Measurements from ENCODE around the gene CAMTA1.

CAMTA1 gene

GRCh38 chr1:7256526-7256925 is 471.3 kb downstream of the CAMTA1 start:
- 0 out of 2 replicates have a peak, but pooled peaks cover 6% of the 10 kb centered on the region for H3K4me1 ChIP-seq (ENCODE audit: control insufficient read depth, insufficient read depth, low read length)
- no peaks in the 10 kb centered on the region for H3K9me3 ChIP-seq (ENCODE audit: control insufficient read depth, insufficient read depth, low read length)
- H3K9ac ChIP-seq (ENCODE audit: low read depth, low read length) = no peak overlapping the region
- H3K27ac ChIP-seq (ENCODE audit: low read depth, low read length) = no peak overlapping the region
- no peaks in the 10 kb centered on the region for H3K36me3 ChIP-seq (ENCODE audit: control insufficient read depth, insufficient read depth, low read length)
- no peak overlapping the region for H3K4me3 ChIP-seq (ENCODE audit: low read depth, low read length)
- no peaks in the 10 kb centered on the region for H3K27me3 ChIP-seq (ENCODE audit: control insufficient read depth, insufficient read depth, low read length)

- Histone ChIP-seq H3K4me3 (ENCODE audit: low read depth, low read length) (no peak overlapping the region), H3K27ac (ENCODE audit: low read depth, low read length) (no peak overlapping the region), H3K4me1 (ENCODE audit: control insufficient read depth, insufficient read depth, low read length) (0 out of 2 replicates have a peak, but pooled peaks cover 6% of the 10 kb centered on the region), H3K9me3 (ENCODE audit: control insufficient read depth, insufficient read depth, low read length) (no peaks in the 10 kb centered on the region), H3K27me3 (ENCODE audit: control insufficient read depth, insufficient read depth, low read length) (no peaks in the 10 kb centered on the region), H3K9ac (ENCODE audit: low read depth, low read length) (no peak overlapping the region), H3K36me3 (ENCODE audit: control insufficient read depth, insufficient read depth, low read length) (no peaks in the 10 kb centered on the region)
Measured at GRCh38 chr1:7257225-7257624, 472.0 kb downstream of the CAMTA1 start.

GRCh38 chr1:7258589-7259135 is 473.4 kb downstream of the CAMTA1 start:
- Histone ChIP-seq H3K27me3 (ENCODE audit: control insufficient read depth, insufficient read depth, low read length) (no peaks in the 10 kb centered on the region), H3K9me3 (ENCODE audit: control insufficient read depth, insufficient read depth, low read length) (no peaks in the 10 kb centered on the region), H3K9ac (ENCODE audit: low read depth, low read length) (no peak overlapping the region), H3K27ac (ENCODE audit: low read depth, low read length) (no peak overlapping the region), H3K4me1 (ENCODE audit: control insufficient read depth, insufficient read depth, low read length) (0 out of 2 replicates have a peak, but pooled peaks cover 6% of the 10 kb centered on the region), H3K36me3 (ENCODE audit: control insufficient read depth, insufficient read depth, low read length) (no peaks in the 10 kb centered on the region), H3K4me3 (ENCODE audit: low read depth, low read length) (no peak overlapping the region)

GRCh38 chr1:7259955-7260354 is 474.7 kb downstream of the CAMTA1 start:
- H3K27ac ChIP-seq (ENCODE audit: low read depth, low read length) = no peak overlapping the region
- H3K9me3 ChIP-seq (ENCODE audit: control insufficient read depth, insufficient read depth, low read length) = no peaks in the 10 kb centered on the region
- no peak overlapping the region for H3K9ac ChIP-seq (ENCODE audit: low read depth, low read length)

DNA sequence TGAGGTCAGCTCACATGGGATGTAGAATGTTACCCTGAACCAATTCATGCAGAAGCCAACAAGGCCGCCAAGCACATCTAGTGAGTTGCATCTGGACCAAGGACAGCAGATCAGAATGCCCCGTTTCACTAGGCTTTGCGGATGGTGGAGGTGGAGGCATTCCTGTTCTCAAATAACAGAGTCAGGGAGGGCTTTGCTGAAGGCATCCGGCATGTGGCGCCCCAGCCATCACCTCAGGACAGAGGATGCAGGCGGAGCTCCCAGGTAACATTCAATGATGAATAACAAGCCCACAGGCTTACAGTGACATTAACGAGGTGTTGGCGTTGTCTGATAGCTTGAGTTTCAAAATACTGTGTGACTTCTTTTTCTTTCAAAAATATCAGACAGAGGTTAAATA is 476.2 kb downstream of the CAMTA1 start:
- no peak overlapping the region for H3K4me3 ChIP-seq (ENCODE audit: low read depth, low read length)
- H3K27ac ChIP-seq (ENCODE audit: low read depth, low read length) = no peak overlapping the region
- no peak overlapping the region for H3K9ac ChIP-seq (ENCODE audit: low read depth, low read length)
- H3K4me1 ChIP-seq (ENCODE audit: control insufficient read depth, insufficient read depth, low read length) = peaks cover 8% of the 10 kb centered on the region; the same call in 1 of the 2 replicates
- H3K27me3 ChIP-seq (ENCODE audit: control insufficient read depth, insufficient read depth, low read length) = no peaks in the 10 kb centered on the region
- no peaks in the 10 kb centered on the region for H3K9me3 ChIP-seq (ENCODE audit: control insufficient read depth, insufficient read depth, low read length)
- H3K36me3 ChIP-seq (ENCODE audit: control insufficient read depth, insufficient read depth, low read length) = no peaks in the 10 kb centered on the region

More at GRCh38 chr1:7259955-7260354, 474.7 kb downstream of the CAMTA1 start:
- no peaks in the 10 kb centered on the region for H3K27me3 ChIP-seq (ENCODE audit: control insufficient read depth, insufficient read depth, low read length)
- H3K4me3 ChIP-seq (ENCODE audit: low read depth, low read length) = no peak overlapping the region
- no peaks in the 10 kb centered on the region for H3K36me3 ChIP-seq (ENCODE audit: control insufficient read depth, insufficient read depth, low read length)
- 0 out of 2 replicates have a peak, but pooled peaks cover 6% of the 10 kb centered on the region for H3K4me1 ChIP-seq (ENCODE audit: control insufficient read depth, insufficient read depth, low read length)

GRCh38 chr1:7262611-7263010 is 477.4 kb downstream of the CAMTA1 start:
- H3K27me3 ChIP-seq (ENCODE audit: control insufficient read depth, insufficient read depth, low read length) = no peaks in the 10 kb centered on the region
- H3K4me1 ChIP-seq (ENCODE audit: control insufficient read depth, insufficient read depth, low read length) = peaks cover 2% of the 10 kb centered on the region; the same call in 1 of the 2 replicates
- no peak overlapping the region for H3K9ac ChIP-seq (ENCODE audit: low read depth, low read length)
- no peaks in the 10 kb centered on the region for H3K9me3 ChIP-seq (ENCODE audit: control insufficient read depth, insufficient read depth, low read length)
- H3K36me3 ChIP-seq (ENCODE audit: control insufficient read depth, insufficient read depth, low read length) = no peaks in the 10 kb centered on the region
- no peak overlapping the region for H3K4me3 ChIP-seq (ENCODE audit: low read depth, low read length)
- no peak overlapping the region for H3K27ac ChIP-seq (ENCODE audit: low read depth, low read length)

GRCh38 chr1:7263021-7263960 is 478.0 kb downstream of the CAMTA1 start:
- Histone ChIP-seq H3K27ac (ENCODE audit: low read depth, low read length) (no peak overlapping the region), H3K9me3 (ENCODE audit: control insufficient read depth, insufficient read depth, low read length) (no peaks in the 10 kb centered on the region), H3K27me3 (ENCODE audit: control insufficient read depth, insufficient read depth, low read length) (no peaks in the 10 kb centered on the region), H3K36me3 (ENCODE audit: control insufficient read depth, insufficient read depth, low read length) (no peaks in the 10 kb centered on the region), H3K9ac (ENCODE audit: low read depth, low read length) (no peak overlapping the region), H3K4me3 (ENCODE audit: low read depth, low read length) (no peak overlapping the region), H3K4me1 (ENCODE audit: control insufficient read depth, insufficient read depth, low read length) (peaks cover 2% of the 10 kb centered on the region; the same call in 1 of the 2 replicates)

DNA sequence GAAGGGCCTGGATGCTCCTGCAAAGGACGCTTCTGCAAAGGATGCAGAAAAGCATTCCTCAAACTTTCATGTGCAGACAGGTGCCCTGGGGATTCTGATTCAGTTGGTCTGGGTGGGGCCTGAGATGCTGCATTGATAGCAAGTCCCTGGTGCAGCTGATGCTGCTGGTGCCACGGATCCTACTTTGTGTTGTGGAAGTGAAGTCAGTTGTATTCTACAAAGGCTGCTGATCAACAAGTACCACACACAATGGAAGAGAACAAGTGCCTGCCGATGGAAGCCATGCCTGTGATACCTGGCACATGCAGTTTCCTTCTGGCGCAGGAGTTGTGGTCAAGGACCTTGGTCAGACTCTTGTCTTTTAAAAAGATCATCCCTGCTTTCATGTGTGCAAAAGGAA is 478.8 kb downstream of the CAMTA1 start:
- no peaks in the 10 kb centered on the region for H3K27me3 ChIP-seq (ENCODE audit: control insufficient read depth, insufficient read depth, low read length)
- H3K4me3 ChIP-seq (ENCODE audit: low read depth, low read length) = no peak overlapping the region
- H3K36me3 ChIP-seq (ENCODE audit: control insufficient read depth, insufficient read depth, low read length) = no peaks in the 10 kb centered on the region
- H3K27ac ChIP-seq (ENCODE audit: low read depth, low read length) = no peak overlapping the region
- peaks cover 2% of the 10 kb centered on the region; the same call in 1 of the 2 replicates for H3K4me1 ChIP-seq (ENCODE audit: control insufficient read depth, insufficient read depth, low read length)
- H3K9ac ChIP-seq (ENCODE audit: low read depth, low read length) = no peak overlapping the region
- 0 out of 2 replicates have a peak, but pooled peaks cover under 1% of the 10 kb centered on the region for H3K9me3 ChIP-seq (ENCODE audit: control insufficient read depth, insufficient read depth, low read length)

DNA sequence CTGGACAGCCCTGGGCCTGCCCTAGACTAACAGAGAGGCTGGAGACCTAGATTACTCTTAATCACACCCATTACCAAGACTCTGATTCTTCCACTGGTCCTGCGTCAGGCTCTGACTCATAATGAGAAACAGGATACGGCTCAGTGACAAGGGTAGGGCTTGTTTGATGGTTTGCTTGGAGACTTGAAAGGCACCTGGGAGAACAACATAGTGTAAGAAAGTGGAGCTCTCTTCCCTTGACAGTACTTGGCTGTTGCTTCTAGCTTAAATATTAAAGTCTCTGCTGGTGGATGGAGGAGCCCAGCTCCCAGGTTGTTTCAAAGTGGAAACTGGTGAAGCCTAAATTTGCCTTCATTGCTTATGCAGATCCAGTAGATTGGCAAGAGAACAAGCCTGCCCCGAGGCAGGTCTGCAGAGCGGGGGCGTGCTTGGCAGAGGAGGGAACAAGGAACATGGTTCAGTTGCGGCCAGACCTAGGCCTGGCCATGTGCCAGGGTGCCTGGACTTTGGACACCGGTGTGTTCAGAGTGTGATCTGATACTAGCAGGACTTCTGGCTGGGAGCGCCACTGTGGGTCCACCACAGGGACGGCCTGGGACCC is 480.6 kb downstream of the CAMTA1 start:
- Histone ChIP-seq H3K9ac (ENCODE audit: low read depth, low read length) (no peak overlapping the region), H3K27ac (ENCODE audit: low read depth, low read length) (no peak overlapping the region), H3K36me3 (ENCODE audit: control insufficient read depth, insufficient read depth, low read length) (no peaks in the 10 kb centered on the region), H3K9me3 (ENCODE audit: control insufficient read depth, insufficient read depth, low read length) (peaks cover 8% of the 10 kb centered on the region; the same call in 1 of the 2 replicates), H3K4me1 (ENCODE audit: control insufficient read depth, insufficient read depth, low read length) (peaks cover 2% of the 10 kb centered on the region; the same call in 1 of the 2 replicates), H3K27me3 (ENCODE audit: control insufficient read depth, insufficient read depth, low read length) (no peaks in the 10 kb centered on the region), H3K4me3 (ENCODE audit: low read depth, low read length) (no peak overlapping the region)

DNA sequence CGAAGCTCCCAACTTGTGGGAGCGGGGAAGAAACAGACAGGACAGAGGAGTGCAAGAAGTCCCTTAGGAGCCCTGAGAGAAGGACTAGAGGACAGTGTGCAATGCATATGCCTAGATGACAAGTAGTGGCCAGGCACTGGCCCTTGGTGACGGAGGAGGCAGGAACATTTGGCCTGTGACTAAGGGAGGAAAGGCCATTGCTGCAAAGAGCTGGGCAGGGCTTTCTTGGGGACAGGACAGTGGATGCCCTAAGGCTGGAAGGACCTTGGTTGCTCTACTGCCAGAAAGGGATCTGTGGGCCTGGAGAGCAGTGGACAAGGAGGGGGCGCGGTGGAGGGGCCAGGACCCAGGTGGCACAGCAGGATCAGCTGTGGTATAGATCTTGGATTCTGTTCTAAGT is 481.3 kb downstream of the CAMTA1 start:
- no peak overlapping the region for H3K27ac ChIP-seq (ENCODE audit: low read depth, low read length)

More for the DNA sequence above, 481.3 kb downstream of the CAMTA1 start:
- H3K4me3 ChIP-seq (ENCODE audit: low read depth, low read length) = no peak overlapping the region
- H3K4me1 ChIP-seq (ENCODE audit: control insufficient read depth, insufficient read depth, low read length) = peaks cover 2% of the 10 kb centered on the region; the same call in 1 of the 2 replicates
- no peaks in the 10 kb centered on the region for H3K36me3 ChIP-seq (ENCODE audit: control insufficient read depth, insufficient read depth, low read length)
- no peaks in the 10 kb centered on the region for H3K27me3 ChIP-seq (ENCODE audit: control insufficient read depth, insufficient read depth, low read length)
- H3K9ac ChIP-seq (ENCODE audit: low read depth, low read length) = no peak overlapping the region
- H3K9me3 ChIP-seq (ENCODE audit: control insufficient read depth, insufficient read depth, low read length) = peaks cover 8% of the 10 kb centered on the region; the same call in 1 of the 2 replicates

All from HUES48 (cell line).